Measurements from ENCODE around the gene LGALS9B. TPM values are rescaled to one million over a fixed set of nuclear protein-coding genes. Genes with fewer than 3 reads are reported as not detected.

LGALS9B gene
- total RNA-seq: not detected in 2 replicates

GRCh38 chr17:20467447-20467846 is at the start of gene LGALS9B:
Gene LGALS9B (minus strand): TSS chr17:20467539. CDS start chr17:20467470, 69 bp downstream.

Other genes starting within 250 kb of the LGALS9B start
- gene CDRT15L2, start 112.2 kb upstream of the LGALS9B start, total RNA-seq: not detected in 2 replicates